ENCODE measurements around the gene CDYL2.

DNA sequence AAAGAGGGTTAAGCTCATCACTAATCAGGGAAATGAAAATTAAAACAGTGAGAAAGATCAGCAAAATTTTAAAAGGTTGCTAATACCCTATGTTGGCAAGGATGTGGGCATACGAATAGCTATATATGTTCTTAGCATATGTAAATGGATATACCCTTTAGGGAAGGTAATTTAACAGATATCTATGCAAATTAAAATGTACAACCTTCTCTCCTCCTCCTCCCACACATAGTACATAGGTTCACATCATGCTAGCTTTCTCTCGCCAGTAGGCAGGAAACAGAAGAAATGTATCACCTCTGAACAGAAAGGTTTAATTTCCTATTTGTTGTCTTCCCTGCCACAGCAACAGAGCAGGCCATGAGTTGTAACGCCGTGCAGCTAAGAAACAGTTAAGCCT lies 103.8 kb downstream of the CDYL2 start:
- no peak for TF ChIP-seq POLR2A (IDR thresholded peaks at IDR 0.05; ENCODE audit: low read depth, low read length)
- no peak for TF ChIP-seq TAF1 (IDR thresholded peaks at IDR 0.05; ENCODE audit: borderline replicate concordance, low read depth, low read length)
- TF ChIP-seq POLR2AphosphoS5 (IDR thresholded peaks at IDR 0.05; ENCODE audit: low read depth, low read length) = no peak
